OCI-LY1 (cell line): ENCODE measurements around the gene COL11A1.

Experiments used
- EZH2 ChIP-seq: fragments of 200-600 bp; sonication (generic), shearing (Covaris generic); IDR thresholded peaks from 2 replicates; pipeline ENCODE4 v1.8.0; 2017; ENCODE audit warnings: borderline replicate concordance, mixed run types, mild to moderate bottlenecking, antibody characterized with exemption, low read length, moderate library complexity, mixed read lengths
- TF ChIP-seq, protein P1 (sequence below): fragments of 200-600 bp; sonication (generic), shearing (Covaris generic); IDR thresholded peaks from 2 replicates; pipeline ENCODE4 v1.5.1; 2017; ENCODE audit warnings: mild to moderate bottlenecking, antibody characterized with exemption, low read length, moderate library complexity, mixed read lengths

DNA sequence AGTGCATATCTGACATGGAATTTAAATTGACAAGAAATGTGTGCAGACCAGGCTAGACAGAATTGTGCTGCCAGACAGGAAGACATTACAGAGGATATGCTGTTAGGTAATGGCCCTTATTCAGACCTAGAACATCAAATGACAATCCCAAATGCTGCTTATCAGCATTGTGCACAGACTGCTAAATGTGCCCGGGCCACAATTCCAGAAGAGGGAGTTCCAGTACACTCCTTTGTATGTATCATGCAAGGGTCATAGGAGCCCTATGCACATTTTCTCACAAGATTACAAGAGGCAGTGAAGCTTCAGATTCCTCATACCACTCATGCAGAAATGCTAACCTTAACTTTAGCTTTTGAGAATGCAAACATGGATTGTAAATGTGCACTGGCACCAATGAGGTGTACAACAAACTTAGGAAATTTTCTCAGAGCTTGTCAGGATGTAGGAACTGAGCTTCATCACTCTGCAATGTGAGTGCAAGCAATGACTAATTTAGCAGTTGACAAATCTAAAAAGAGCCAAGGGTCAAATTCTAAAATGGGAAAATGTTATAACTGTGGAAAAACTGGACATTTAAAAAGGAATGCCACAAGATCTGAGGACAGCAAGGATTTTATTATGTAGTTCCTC is 273.5 kb downstream of the COL11A1 start:
- no peak for TF ChIP-seq EZH2
- TF ChIP-seq, protein P1, sequence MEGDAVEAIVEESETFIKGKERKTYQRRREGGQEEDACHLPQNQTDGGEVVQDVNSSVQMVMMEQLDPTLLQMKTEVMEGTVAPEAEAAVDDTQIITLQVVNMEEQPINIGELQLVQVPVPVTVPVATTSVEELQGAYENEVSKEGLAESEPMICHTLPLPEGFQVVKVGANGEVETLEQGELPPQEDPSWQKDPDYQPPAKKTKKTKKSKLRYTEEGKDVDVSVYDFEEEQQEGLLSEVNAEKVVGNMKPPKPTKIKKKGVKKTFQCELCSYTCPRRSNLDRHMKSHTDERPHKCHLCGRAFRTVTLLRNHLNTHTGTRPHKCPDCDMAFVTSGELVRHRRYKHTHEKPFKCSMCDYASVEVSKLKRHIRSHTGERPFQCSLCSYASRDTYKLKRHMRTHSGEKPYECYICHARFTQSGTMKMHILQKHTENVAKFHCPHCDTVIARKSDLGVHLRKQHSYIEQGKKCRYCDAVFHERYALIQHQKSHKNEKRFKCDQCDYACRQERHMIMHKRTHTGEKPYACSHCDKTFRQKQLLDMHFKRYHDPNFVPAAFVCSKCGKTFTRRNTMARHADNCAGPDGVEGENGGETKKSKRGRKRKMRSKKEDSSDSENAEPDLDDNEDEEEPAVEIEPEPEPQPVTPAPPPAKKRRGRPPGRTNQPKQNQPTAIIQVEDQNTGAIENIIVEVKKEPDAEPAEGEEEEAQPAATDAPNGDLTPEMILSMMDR = no peak
